Prostate gland (tissue), 2 donors: ENCODE data around the gene TSSC4.

Source experiments
- CTCF ChIP-seq, 4 experiments: fragments of 200-600 bp in 2 of 4; fragments of 450-650 bp in 2 of 4; sonication (generic) in 2 of 4; IDR thresholded peaks; 1 replicate in 3 of 4; 2 replicates in 1 of 4; pipeline ENCODE4 v1.5.1; 2016 to 2019; ENCODE audit warnings: antibody characterized with exemption in 4 of 4, mild to moderate bottlenecking in 2 of 4, moderate library complexity in 2 of 4
- POLR2A ChIP-seq: fragments of 450-650 bp; IDR thresholded peaks from one replicate; pipeline ENCODE4 v1.6.1; 2016; ENCODE audit warnings: antibody characterized with exemption, mild to moderate bottlenecking
- POLR2AphosphoS5 ChIP-seq: sonication (generic); formaldehyde crosslinking; IDR thresholded peaks from one replicate; pipeline ENCODE4 v1.6.1; 2017; ENCODE audit warnings: antibody characterized with exemption

GRCh38 chr11:2434008-2434407 is 33.5 kb downstream of the TSSC4 start:
- no peak for TF ChIP-seq POLR2AphosphoS5
- no peak for TF ChIP-seq CTCF (IDR thresholded peaks at IDR 0.05)
- TF ChIP-seq POLR2A, result no peak
